ENCODE data around the gene FBXL4.

DNA sequence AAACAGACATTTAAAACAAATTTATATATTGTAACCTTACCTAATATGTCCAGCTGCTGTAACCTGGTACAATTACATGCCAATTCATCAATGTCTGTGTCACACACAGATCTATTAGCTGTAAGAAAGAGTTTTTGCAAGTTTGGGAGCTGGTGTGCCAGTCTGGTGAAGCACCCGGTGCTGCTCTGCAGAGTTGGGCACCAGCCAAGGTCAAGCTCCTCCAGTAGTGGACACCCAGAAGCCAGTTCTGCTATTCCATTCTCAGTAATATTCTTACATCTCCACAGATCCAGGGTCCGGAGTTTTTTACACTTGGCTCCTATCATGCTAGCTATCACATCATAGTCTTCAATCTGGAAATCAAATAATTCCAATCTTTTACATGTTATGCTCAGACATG, 72.4 kb downstream of the FBXL4 start:
- no peak for TF ChIP-seq POLR2A (IDR thresholded peaks at IDR 0.05)
- TF ChIP-seq, protein P1, sequence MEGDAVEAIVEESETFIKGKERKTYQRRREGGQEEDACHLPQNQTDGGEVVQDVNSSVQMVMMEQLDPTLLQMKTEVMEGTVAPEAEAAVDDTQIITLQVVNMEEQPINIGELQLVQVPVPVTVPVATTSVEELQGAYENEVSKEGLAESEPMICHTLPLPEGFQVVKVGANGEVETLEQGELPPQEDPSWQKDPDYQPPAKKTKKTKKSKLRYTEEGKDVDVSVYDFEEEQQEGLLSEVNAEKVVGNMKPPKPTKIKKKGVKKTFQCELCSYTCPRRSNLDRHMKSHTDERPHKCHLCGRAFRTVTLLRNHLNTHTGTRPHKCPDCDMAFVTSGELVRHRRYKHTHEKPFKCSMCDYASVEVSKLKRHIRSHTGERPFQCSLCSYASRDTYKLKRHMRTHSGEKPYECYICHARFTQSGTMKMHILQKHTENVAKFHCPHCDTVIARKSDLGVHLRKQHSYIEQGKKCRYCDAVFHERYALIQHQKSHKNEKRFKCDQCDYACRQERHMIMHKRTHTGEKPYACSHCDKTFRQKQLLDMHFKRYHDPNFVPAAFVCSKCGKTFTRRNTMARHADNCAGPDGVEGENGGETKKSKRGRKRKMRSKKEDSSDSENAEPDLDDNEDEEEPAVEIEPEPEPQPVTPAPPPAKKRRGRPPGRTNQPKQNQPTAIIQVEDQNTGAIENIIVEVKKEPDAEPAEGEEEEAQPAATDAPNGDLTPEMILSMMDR (IDR thresholded peaks at IDR 0.05) = no peak
